Parathyroid adenoma (tissue), 2 donors: Measurements from ENCODE around the gene SPON1.
"Not testable (repeated sequence)": the region's sequence is repeated elsewhere in the genome, so short reads cannot be mapped to it uniquely, and the experiment has no call there.

Source experiments
- H2AFZ ChIP-seq: fragments of 300-600 bp; sonication (generic); one replicate; pipeline ENCODE4 v1.7.0; 2017; ENCODE audit warnings: antibody characterized with exemption, mild to moderate bottlenecking
- H3K27ac ChIP-seq: fragments of 300-600 bp; sonication (generic); one replicate; pipeline ENCODE4 v1.7.0; 2017
- H3K27me3 ChIP-seq: fragments of 300-600 bp; sonication (generic); one replicate; pipeline ENCODE4 v1.7.0; 2017; ENCODE audit warnings: low read length; ENCODE audit not compliant: control insufficient read depth, insufficient read depth
- H3K36me3 ChIP-seq: fragments of 300-600 bp; sonication (generic); one replicate; pipeline ENCODE4 v1.7.0; 2017; ENCODE audit warnings: low read length; ENCODE audit not compliant: control insufficient read depth, insufficient read depth
- H3K4me1 ChIP-seq: fragments of 300-600 bp; sonication (generic); one replicate; pipeline ENCODE4 v1.7.0; 2017; ENCODE audit warnings: control low read depth
- H3K4me2 ChIP-seq: fragments of 300-600 bp; sonication (generic); one replicate; pipeline ENCODE4 v1.7.0; 2017; ENCODE audit warnings: low read length
- H3K4me3 ChIP-seq: fragments of 300-600 bp; sonication (generic); one replicate; pipeline ENCODE4 v1.7.0; 2017; ENCODE audit warnings: low read depth, low read length
- H3K79me2 ChIP-seq: fragments of 300-600 bp; sonication (generic); one replicate; pipeline ENCODE4 v1.7.0; 2017; ENCODE audit warnings: control low read depth
- H3K9ac ChIP-seq: fragments of 300-600 bp; sonication (generic); one replicate; pipeline ENCODE4 v1.7.0; 2017; ENCODE audit warnings: mild to moderate bottlenecking
- H3K9me3 ChIP-seq: fragments of 300-600 bp; sonication (generic); one replicate; pipeline ENCODE4 v1.7.0; 2017; ENCODE audit warnings: low read length; ENCODE audit not compliant: control insufficient read depth
- TF ChIP-seq, protein P1 (sequence below): fragments of 300-600 bp; sonication (generic); IDR thresholded peaks from one replicate; pipeline ENCODE4 v1.7.0; 2017; ENCODE audit warnings: antibody characterized with exemption, mild to moderate bottlenecking
- donor health status: primary hyperparathyroidism.

SPON1 gene

DNA sequence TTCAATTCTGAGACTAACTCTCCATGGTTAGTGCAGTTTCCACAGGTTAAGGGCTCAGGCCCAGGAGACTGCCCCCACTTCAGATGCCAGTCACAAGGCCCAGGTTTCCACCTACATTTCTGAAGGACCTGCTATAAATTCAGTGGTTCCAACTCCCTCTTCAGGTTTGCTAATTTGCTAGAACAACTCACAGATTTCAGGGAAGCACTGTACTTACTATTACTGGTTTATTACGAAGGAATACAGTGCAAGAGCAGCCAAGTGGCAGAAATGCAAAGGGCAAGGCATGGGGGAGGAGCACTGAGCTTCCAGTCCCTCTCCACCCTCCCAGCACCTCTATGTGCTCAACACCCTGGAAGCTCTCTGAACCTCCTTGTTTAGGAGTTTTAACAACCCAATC is 39.3 kb upstream of the SPON1 start:
- Histone ChIP-seq H3K4me1 (no peaks in the 10 kb centered on the region), H3K9me3 (no peaks in the 10 kb centered on the region), H3K4me3 (no peak overlapping the region), H3K79me2 (no peaks in the 10 kb centered on the region), H3K27me3 (no peaks in the 10 kb centered on the region), H3K4me2 (no peak overlapping the region), H2AFZ (no peak overlapping the region), H3K36me3 (no peaks in the 10 kb centered on the region), H3K27ac (no peak overlapping the region), H3K9ac (no peak overlapping the region)
- TF ChIP-seq, protein P1, sequence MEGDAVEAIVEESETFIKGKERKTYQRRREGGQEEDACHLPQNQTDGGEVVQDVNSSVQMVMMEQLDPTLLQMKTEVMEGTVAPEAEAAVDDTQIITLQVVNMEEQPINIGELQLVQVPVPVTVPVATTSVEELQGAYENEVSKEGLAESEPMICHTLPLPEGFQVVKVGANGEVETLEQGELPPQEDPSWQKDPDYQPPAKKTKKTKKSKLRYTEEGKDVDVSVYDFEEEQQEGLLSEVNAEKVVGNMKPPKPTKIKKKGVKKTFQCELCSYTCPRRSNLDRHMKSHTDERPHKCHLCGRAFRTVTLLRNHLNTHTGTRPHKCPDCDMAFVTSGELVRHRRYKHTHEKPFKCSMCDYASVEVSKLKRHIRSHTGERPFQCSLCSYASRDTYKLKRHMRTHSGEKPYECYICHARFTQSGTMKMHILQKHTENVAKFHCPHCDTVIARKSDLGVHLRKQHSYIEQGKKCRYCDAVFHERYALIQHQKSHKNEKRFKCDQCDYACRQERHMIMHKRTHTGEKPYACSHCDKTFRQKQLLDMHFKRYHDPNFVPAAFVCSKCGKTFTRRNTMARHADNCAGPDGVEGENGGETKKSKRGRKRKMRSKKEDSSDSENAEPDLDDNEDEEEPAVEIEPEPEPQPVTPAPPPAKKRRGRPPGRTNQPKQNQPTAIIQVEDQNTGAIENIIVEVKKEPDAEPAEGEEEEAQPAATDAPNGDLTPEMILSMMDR = no peak

DNA sequence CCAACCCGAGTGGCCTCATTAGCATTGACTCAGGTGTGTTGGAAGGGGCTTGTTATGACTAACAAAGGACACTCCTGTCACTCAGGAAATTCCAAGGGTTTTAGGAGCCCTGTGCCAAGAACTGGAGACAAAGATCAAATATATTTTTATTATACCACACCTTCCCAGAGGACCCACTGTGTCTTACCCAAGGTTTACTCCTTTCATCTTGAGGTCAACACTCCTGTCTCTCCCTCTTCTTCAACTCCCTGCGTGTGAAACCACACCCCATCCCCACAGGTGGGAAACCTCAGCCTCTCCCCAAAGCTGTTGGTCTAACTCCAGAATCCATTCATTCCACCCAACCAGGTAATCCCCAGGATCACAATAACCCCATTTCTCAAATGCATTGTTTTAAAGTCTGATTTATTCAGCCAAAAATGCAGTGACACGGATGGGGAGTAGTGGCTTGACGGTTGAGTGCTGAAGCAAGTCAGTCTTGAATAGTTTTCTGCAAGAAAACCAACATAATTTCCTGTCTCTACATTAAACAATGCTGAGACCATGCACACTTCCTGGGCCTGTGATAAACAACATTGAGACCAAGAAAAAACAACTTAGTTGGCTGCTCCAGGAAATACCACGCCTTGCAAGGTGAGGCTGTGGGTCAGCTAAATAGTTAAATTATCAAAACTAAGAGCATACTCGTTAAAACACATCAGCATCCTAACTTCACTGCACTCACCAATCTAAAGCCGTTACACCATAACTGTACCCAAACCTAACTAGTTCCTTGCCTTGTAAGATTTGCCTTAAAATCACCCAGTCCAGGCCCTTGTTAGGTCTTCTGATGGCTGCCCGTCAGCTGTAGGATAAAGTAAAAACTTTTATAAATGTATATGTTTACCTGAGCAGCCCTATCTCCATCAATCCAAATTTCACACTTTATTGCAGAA is 38.5 kb upstream of the SPON1 start:
- no peaks in the 10 kb centered on the region for H3K9me3 ChIP-seq
- no peaks in the 10 kb centered on the region for H3K79me2 ChIP-seq
- H3K4me3 ChIP-seq = no peak overlapping the region
- no peaks in the 10 kb centered on the region for H3K27me3 ChIP-seq
- H3K4me2 ChIP-seq = no peak overlapping the region
- no peak overlapping the region for H2AFZ ChIP-seq
- no peak overlapping the region for H3K9ac ChIP-seq
- no peaks in the 10 kb centered on the region for H3K4me1 ChIP-seq
- no peak overlapping the region for H3K27ac ChIP-seq
- TF ChIP-seq, protein P1 = no peak
- H3K36me3 ChIP-seq = no peaks in the 10 kb centered on the region

DNA sequence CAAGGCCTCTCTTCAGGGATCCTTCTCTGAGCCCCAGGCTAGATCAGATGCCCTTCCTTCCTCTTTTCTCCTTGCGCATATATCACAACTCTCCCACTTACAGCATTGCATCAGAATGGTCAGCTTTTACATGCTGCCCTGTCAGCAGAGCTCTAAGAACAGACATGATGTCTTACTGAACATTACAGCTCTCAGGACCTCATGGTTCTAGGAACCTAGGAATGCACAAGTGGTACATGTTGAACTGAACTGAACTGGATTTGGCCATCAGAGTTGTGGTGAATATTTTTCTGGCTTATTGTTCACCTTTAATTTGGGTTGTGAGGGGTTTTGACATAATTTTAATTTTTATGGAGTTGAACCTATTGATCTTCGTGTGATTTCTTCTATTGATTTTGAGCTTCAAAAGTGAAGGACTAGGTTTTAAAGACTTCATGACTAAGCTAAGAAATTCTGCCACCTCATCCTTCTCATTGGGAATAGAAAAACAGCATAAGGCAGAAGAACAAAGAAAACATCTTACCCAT is 37.7 kb upstream of the SPON1 start:
- H3K79me2 ChIP-seq = no peaks in the 10 kb centered on the region
- H2AFZ ChIP-seq = no peak overlapping the region
- H3K36me3 ChIP-seq = no peaks in the 10 kb centered on the region
- H3K9me3 ChIP-seq = no peaks in the 10 kb centered on the region
- no peak overlapping the region for H3K4me3 ChIP-seq
- no peak overlapping the region for H3K4me2 ChIP-seq
- H3K9ac ChIP-seq = no peak overlapping the region
- H3K4me1 ChIP-seq = no peaks in the 10 kb centered on the region
- TF ChIP-seq, protein P1 = no peak
- H3K27ac ChIP-seq = no peak overlapping the region
- no peaks in the 10 kb centered on the region for H3K27me3 ChIP-seq

DNA sequence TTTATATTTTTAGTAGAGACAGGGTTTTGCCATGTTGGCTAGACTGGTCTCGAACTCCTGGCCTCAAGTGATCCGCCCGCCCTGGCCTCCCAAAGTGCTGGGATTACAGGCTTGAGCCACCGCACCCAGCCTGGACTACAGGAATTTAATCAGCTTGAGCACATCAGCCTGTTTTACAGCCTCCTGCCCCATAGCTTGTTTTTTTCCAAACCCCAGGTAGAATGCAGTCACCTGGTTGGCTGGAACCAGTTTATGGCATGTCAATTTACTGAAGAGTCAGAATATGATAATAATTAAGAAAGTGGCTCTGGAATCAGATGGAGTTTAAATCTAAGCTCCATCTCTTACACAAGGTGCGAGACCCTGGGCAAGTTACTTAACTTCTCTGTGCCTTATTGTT is 36.2 kb upstream of the SPON1 start:
- H3K9ac ChIP-seq, H3K36me3 ChIP-seq, H2AFZ ChIP-seq: not testable (repeated sequence)

DNA sequence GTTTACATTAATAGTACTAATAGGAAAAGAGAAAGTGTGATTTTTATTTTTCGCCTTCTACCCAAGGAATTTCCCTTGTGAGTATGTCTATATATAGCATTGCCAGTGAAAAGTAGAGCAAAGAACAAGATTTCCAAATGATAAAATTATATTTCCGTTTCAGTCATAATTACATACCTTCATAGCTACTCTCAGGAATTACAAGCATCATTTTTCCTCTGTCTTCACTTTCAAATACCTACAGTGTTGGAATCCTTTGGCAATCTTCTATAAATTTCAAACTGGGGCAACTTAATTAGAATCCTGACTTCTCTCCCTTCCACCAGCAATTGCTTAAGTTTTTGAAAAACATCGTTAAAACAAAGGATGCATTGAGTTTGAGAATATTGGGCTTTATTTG is 35.5 kb upstream of the SPON1 start:
- Histone ChIP-seq H3K9ac (no peak overlapping the region), H3K79me2 (no peaks in the 10 kb centered on the region), H3K27me3 (no peaks in the 10 kb centered on the region), H3K4me3 (no peak overlapping the region), H3K4me2 (no peak overlapping the region), H3K36me3 (no peaks in the 10 kb centered on the region), H3K9me3 (no peaks in the 10 kb centered on the region), H3K4me1 (no peaks in the 10 kb centered on the region), H3K27ac (no peak overlapping the region), H2AFZ (no peak overlapping the region)
- TF ChIP-seq, protein P1 = no peak

More for the DNA sequence above, 36.2 kb upstream of the SPON1 start:
- H3K4me2 ChIP-seq, H3K4me3 ChIP-seq, H3K27ac ChIP-seq, H3K4me1 ChIP-seq, H3K27me3 ChIP-seq, H3K79me2 ChIP-seq, H3K9me3 ChIP-seq: not testable (repeated sequence)
